ENCODE measurements around the gene F2. TPM values are rescaled to one million over a fixed set of nuclear protein-coding genes. Genes with fewer than 3 reads are reported as not detected.
A peak's percentile ranks its signal among the peaks of the same experiment; 100 is the strongest.
"Not testable (repeated sequence)": the region's sequence is repeated elsewhere in the genome, so short reads cannot be mapped to it uniquely, and the experiment has no call there.

Gene F2
- total RNA-seq (not detected), total RNA-seq (0 to 0.25 (median 0) reads per million in 172 experiments)
- 0.04 TPM for polyA plus RNA-seq (2013, experiment 1 of 2)
- polyA plus RNA-seq (2013, experiment 2 of 2) = not detected

DNA sequence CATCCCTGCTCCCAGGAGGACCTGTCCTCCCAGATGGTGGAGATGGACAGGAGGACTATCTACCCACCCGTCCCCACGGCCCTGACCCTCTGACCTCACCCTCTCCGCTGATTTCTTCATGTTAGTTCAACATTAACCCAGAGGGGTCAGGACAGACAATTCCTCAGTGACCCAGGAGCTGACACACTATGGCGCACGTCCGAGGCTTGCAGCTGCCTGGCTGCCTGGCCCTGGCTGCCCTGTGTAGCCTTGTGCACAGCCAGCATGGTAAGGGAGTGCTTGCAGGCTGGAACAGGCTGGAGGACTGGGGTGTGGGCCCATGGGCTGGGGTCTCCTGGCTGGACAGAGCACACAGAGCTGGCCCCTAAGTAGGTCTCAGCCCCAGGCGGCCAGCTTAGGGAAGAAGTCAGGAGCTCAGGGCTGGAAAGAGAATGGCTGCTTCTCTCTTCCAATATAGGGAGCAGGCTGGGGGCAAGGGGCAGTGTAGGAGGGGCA lies at the start of gene F2:
Gene F2, plus strand, starts transcription at position 166 of the 495 bp plus-strand sequence. Its CDS starts 23 bp downstream, at position 189.
- ATAC-seq (ENCODE audit: poor library complexity) (no peak), DNase-seq (no peak)
- H3K9me3 Mint-ChIP-seq = no peaks in the 10 kb centered on the region
- CTCF ChIA-PET = no interaction called here
- H3K4me1 ChIP-seq (ENCODE audit: insufficient read depth, low read length) = peaks cover 13% of the 10 kb centered on the region
- H3K27ac ChIP-seq (ENCODE audit: low read depth in 1 of 2, low read length in 2 of 2) = no peak within 1 kb of the TSS
- H3K4me1 Mint-ChIP-seq (ENCODE audit: low read depth) = peaks cover 9% of the 10 kb centered on the region
- no peaks in the 10 kb centered on the region for H3K27me3 Mint-ChIP-seq
- H3K27ac Mint-ChIP-seq = no peak within 1 kb of the TSS
- no peaks in the 10 kb centered on the region for H3K36me3 Mint-ChIP-seq (ENCODE audit: low read depth)
- H3K27me3 ChIP-seq (ENCODE audit: control insufficient read depth in 1 of 2, insufficient read depth in 2 of 2, low read length in 2 of 2) = no peaks in the 10 kb centered on the region
- H3K4me3 Mint-ChIP-seq = no peak within 1 kb of the TSS
- no peaks in the 10 kb centered on the region for H3K36me3 ChIP-seq (ENCODE audit: insufficient read depth, low read length)
- H3K4me3 ChIP-seq (ENCODE audit: low read length) = no peak within 1 kb of the TSS
- no peaks in the 10 kb centered on the region for H3K9me3 ChIP-seq (ENCODE audit: control insufficient read depth in 1 of 2, insufficient read depth in 1 of 2, low read length in 2 of 2)
- POLR2A ChIA-PET = interaction anchor here (0.5 to 1.9 kb wide), 2 partner anchors 19 to 92 kb away, joined by 3 to 7 read pairs; partner anchors contain the start of genes ARHGAP1 and ZNF408
- intact Hi-C loops (cut with DNase I, micrococcal nuclease) = no loop called here
- no peak for TF ChIP-seq CTCF (IDR thresholded peaks at IDR 0.05)

- H3K9me3 Mint-ChIP-seq = no peaks in the 10 kb centered on the region
- H3K27ac Mint-ChIP-seq = peak overlapping the region; percentile 80
- H3K36me3 Mint-ChIP-seq (ENCODE audit: low read depth) = peaks cover 79% of the 10 kb centered on the region
- Histone ChIP-seq H3K4me1 (ENCODE audit: insufficient read depth, low read length) (peaks cover 59% of the 10 kb centered on the region), H3K27ac (ENCODE audit: low read depth in 1 of 2, low read length in 2 of 2) (peak overlapping the region in 1 of 2 donors; percentile 55), H3K36me3 (ENCODE audit: insufficient read depth, low read length) (peaks cover 76% of the 10 kb centered on the region), H3K9me3 (ENCODE audit: control insufficient read depth in 1 of 2, insufficient read depth in 1 of 2, low read length in 2 of 2) (no peaks in the 10 kb centered on the region), H3K4me3 (ENCODE audit: low read length) (no peak overlapping the region), H3K27me3 (ENCODE audit: control insufficient read depth in 1 of 2, insufficient read depth in 2 of 2, low read length in 2 of 2) (no peaks in the 10 kb centered on the region)
- peak overlapping the region; percentile 60 for H3K4me3 Mint-ChIP-seq
- DNase-seq = peak in 2 of 14 experiments; percentile 21 to 29
- intact Hi-C loops (cut with DNase I, micrococcal nuclease) = no loop called here
- H3K4me1 Mint-ChIP-seq (ENCODE audit: low read depth) = peaks cover 59% of the 10 kb centered on the region
- POLR2A ChIA-PET = interaction anchor here (1.7 to 8.0 kb wide), 3 partner anchors 14 to 52 kb away, joined by 4 to 146 read pairs (median 24); partner anchors contain the start of genes ARHGAP1, ATG13, HARBI1 and ZNF408
- no peak for ATAC-seq (ENCODE audit: poor library complexity)
- H3K27me3 Mint-ChIP-seq = no peaks in the 10 kb centered on the region
- TF ChIP-seq CTCF (IDR thresholded peaks at IDR 0.05) = no peak
- CTCF ChIA-PET = no interaction called here
Observed at GRCh38 chr11:46669711-46670139, 49.3 kb upstream of the F2 start.

DNA sequence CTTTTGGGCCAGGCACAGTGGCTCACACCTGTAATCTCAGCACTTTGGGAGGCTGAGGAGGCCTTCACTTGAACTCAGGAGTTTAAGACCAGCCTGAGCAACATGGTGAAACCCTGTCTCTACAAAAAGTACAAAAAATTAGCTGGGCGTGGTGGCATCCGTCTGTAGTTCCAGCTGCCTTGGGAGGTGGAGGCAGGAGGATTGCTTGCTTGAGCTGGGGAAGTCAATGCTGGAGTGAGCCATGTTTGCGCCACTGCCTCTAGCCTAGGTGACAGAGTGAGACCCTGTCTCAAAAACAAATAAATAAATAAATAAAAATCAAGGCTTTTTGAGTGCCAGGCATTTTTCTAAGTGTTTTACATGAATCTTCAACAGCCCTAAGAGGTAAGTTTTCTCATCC lies 48.5 kb upstream of the F2 start:
- intact Hi-C loops (cut with DNase I, micrococcal nuclease) = not testable (repeated sequence)
- H3K27ac Mint-ChIP-seq = peak overlapping the region; percentile 80
- peaks cover 68% of the 10 kb centered on the region for H3K36me3 ChIP-seq (ENCODE audit: insufficient read depth, low read length)

More for the DNA sequence above, 48.5 kb upstream of the F2 start:
- Histone ChIP-seq H3K27ac (ENCODE audit: low read depth in 1 of 2, low read length in 2 of 2) (peak overlapping the region; percentile 3 to 50), H3K4me3 (ENCODE audit: low read length) (peak overlapping the region; percentile 21), H3K4me1 (ENCODE audit: insufficient read depth, low read length) (peaks cover 67% of the 10 kb centered on the region)
- Mint-ChIP-seq H3K4me3 (peak overlapping the region; percentile 64), H3K4me1 (ENCODE audit: low read depth) (peaks cover 67% of the 10 kb centered on the region), H3K36me3 (ENCODE audit: low read depth) (peaks cover 75% of the 10 kb centered on the region)
- ChIA-PET CTCF (interaction anchor here (0.7 to 1.7 kb wide), 11 partner anchors 9 to 180 kb away, joined by 3 to 7 read pairs (median 4); partner anchors contain the start of genes ARHGAP1, ATG13, HARBI1 and ZNF408), POLR2A (interaction anchor here (0.9 to 8.0 kb wide), 14 partner anchors 11 to 544 kb away, joined by 3 to 146 read pairs (median 4); partner anchors contain the start of genes AMBRA1, ARHGAP1, ATG13 and DDB2)
- not testable (repeated sequence) for ATAC-seq (ENCODE audit: poor library complexity); H3K27me3 Mint-ChIP-seq; H3K9me3 ChIP-seq (ENCODE audit: control insufficient read depth in 1 of 2, insufficient read depth in 1 of 2, low read length in 2 of 2); H3K9me3 Mint-ChIP-seq; H3K27me3 ChIP-seq (ENCODE audit: control insufficient read depth in 1 of 2, insufficient read depth in 2 of 2, low read length in 2 of 2)
- DNase-seq = peak in 1 of 14 experiments; percentile 23
